ACC112 (cell line): ENCODE results near the gene DMRTB1.

Experiments used
- H2AFZ ChIP-seq: fragments of 200-600 bp; sonication (generic); one replicate; pipeline ENCODE4 v1.6.0; 2017; ENCODE audit warnings: antibody characterized with exemption, low read length; ENCODE audit not compliant: unreplicated experiment
- H3K27ac ChIP-seq: fragments of 200-600 bp; sonication (generic); 2 replicates; pipeline ENCODE4 v1.5.1; 2014; ENCODE audit warnings: low read depth, mild to moderate bottlenecking, antibody characterized with exemption, low read length, moderate library complexity
- H3K27me3 ChIP-seq: fragments of 200-600 bp; sonication (generic); 2 replicates; pipeline ENCODE4 v1.6.1; 2014; ENCODE audit warnings: mild to moderate bottlenecking, antibody characterized with exemption, low read length, moderate library complexity, mixed read lengths; ENCODE audit not compliant: insufficient read depth
- H3K36me3 ChIP-seq: fragments of 200-600 bp; sonication (generic); 2 replicates; pipeline ENCODE4 v1.6.1; 2016; ENCODE audit warnings: mild to moderate bottlenecking, antibody characterized with exemption, low read length, moderate library complexity, mixed read lengths; ENCODE audit not compliant: insufficient read depth
- H3K4me1 ChIP-seq: fragments of 200-600 bp; sonication (generic); one replicate; pipeline ENCODE4 v1.6.1; 2016; ENCODE audit warnings: low read length, mixed read lengths; ENCODE audit not compliant: insufficient read depth, unreplicated experiment, control insufficient read depth
- H3K4me3 ChIP-seq: fragments of 200-600 bp; sonication (generic); 2 replicates; pipeline ENCODE4 v1.5.1; 2014; ENCODE audit warnings: mild to moderate bottlenecking, low read depth, low read length
- H3K79me2 ChIP-seq: fragments of 200-600 bp; sonication (generic); one replicate; pipeline ENCODE4 v1.6.0; 2016; ENCODE audit warnings: low read length; ENCODE audit not compliant: control insufficient read depth, unreplicated experiment, insufficient read depth

The DMRTB1 gene

DNA sequence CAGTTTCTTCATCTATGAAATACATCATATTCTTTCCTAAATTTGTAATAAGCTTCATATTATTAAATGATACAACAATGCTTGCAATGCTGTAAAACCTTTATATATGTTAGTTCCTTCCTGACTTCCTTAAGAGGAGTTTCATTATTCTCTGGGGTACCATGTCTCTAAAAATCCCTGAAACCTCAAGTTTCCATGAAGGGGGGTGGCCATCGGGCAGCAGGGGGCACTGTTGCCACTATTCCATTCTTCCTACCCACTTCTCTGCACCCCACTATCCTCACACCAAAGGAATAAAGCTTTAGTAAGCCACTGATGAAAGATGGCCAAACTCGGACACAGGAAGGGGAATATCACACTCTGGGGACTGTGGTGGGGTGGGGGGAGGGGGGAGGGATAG, 9.0 kb upstream of the DMRTB1 start:
- H3K27me3 ChIP-seq: no peaks in the 10 kb centered on the region
- no peak overlapping the region for H2AFZ ChIP-seq
- no peak overlapping the region for H3K4me3 ChIP-seq
- no peaks in the 10 kb centered on the region for H3K36me3 ChIP-seq
- no peak overlapping the region for H3K27ac ChIP-seq
- H3K79me2 ChIP-seq: no peaks in the 10 kb centered on the region
- peaks cover 19% of the 10 kb centered on the region for H3K4me1 ChIP-seq

DNA sequence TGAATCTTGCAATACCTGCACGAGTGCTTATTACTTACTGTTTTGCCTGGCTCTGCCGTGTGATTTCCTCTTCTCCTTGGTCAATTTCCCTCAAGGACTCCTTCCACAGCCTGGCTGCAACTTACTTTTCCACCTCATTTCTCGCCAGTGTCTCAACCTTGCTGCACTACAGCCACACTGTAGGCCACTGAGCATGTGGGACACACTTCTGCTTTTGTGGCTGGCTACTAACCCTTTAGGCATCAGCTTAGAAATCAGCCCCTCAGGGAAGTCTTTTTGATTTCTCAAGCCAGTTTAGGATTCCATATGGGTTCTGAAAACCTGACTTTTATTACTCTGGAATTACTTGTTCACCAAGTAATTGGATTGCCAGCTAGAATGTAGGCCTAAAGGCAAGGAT, 5.2 kb upstream of the DMRTB1 start:
- Histone ChIP-seq H3K36me3 (no peaks in the 10 kb centered on the region), H3K4me1 (peaks cover 8% of the 10 kb centered on the region), H3K4me3 (no peak overlapping the region), H3K27ac (no peak overlapping the region), H3K79me2 (no peaks in the 10 kb centered on the region), H3K27me3 (no peaks in the 10 kb centered on the region), H2AFZ (no peak overlapping the region)

- Histone ChIP-seq H3K4me1 (no peaks in the 10 kb centered on the region), H3K27me3 (no peaks in the 10 kb centered on the region), H3K36me3 (no peaks in the 10 kb centered on the region), H2AFZ (no peak overlapping the region), H3K4me3 (no peak overlapping the region), H3K27ac (no peak overlapping the region), H3K79me2 (no peaks in the 10 kb centered on the region)
These were observed 3.7 kb upstream of the DMRTB1 start for GRCh38 chr1:53455364-53455991.

GRCh38 chr1:53458634-53459033, 565 bp upstream of the DMRTB1 start:
- Histone ChIP-seq H2AFZ (no peak overlapping the region), H3K4me1 (no peaks in the 10 kb centered on the region), H3K4me3 (no peak overlapping the region), H3K36me3 (no peaks in the 10 kb centered on the region), H3K79me2 (no peaks in the 10 kb centered on the region), H3K27me3 (no peaks in the 10 kb centered on the region), H3K27ac (no peak overlapping the region)

GRCh38 chr1:53460211-53460634, 1.0 kb downstream of the DMRTB1 start:
- Histone ChIP-seq H3K27ac (no peak overlapping the region), H3K36me3 (no peaks in the 10 kb centered on the region), H3K4me1 (no peaks in the 10 kb centered on the region), H3K4me3 (no peak overlapping the region), H3K27me3 (no peaks in the 10 kb centered on the region), H3K79me2 (no peaks in the 10 kb centered on the region), H2AFZ (no peak overlapping the region)

- Histone ChIP-seq H3K27ac (no peak overlapping the region), H3K4me3 (no peak overlapping the region), H2AFZ (no peak overlapping the region), H3K79me2 (no peaks in the 10 kb centered on the region), H3K27me3 (no peaks in the 10 kb centered on the region), H3K36me3 (no peaks in the 10 kb centered on the region), H3K4me1 (no peaks in the 10 kb centered on the region)
These were observed 1.6 kb downstream of the DMRTB1 start for GRCh38 chr1:53460666-53461322.

DNA sequence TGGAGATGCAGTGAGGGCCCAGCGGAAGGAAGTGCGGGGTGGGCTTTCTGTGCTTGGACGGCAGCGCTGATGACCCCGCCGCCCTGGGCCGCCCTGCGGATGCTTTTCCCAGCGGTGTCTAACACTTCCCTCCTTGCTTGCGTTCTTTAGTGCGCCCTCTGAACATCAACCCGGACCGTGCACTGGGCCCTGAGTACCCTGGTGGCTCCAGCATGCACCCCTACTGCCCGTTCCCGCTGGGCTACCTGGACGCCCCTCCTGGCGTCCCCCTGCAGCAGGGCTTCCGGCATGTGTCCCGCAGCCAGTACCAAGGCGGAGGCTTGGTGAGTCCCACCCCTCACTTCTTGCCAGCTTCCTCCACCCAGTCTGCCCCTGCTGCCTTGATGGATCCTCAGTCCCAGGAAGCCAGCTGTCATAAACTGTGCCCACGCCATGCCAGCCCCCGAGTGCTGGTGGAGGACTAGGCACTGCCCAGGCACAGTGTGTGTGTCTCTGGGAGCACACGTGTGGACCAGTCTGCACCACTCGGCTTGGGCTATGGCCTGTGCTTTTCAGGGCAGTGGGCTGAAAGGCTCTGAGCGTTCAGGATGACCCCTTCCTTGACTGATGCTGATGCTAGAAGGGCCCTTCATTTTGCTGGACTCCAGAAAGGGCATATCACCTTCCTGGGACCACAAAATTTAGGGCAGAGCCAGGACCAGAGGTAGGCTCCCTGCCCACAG, 2.3 kb downstream of the DMRTB1 start:
- H3K4me3 ChIP-seq: no peak overlapping the region
- H3K79me2 ChIP-seq: no peaks in the 10 kb centered on the region
- no peaks in the 10 kb centered on the region for H3K36me3 ChIP-seq
- no peaks in the 10 kb centered on the region for H3K4me1 ChIP-seq
- no peak overlapping the region for H3K27ac ChIP-seq
- no peak overlapping the region for H2AFZ ChIP-seq
- no peaks in the 10 kb centered on the region for H3K27me3 ChIP-seq

GRCh38 chr1:53462193-53462592, 3.0 kb downstream of the DMRTB1 start:
- Histone ChIP-seq H3K4me3 (no peak overlapping the region), H3K36me3 (no peaks in the 10 kb centered on the region), H3K79me2 (no peaks in the 10 kb centered on the region), H3K27me3 (no peaks in the 10 kb centered on the region), H3K4me1 (no peaks in the 10 kb centered on the region), H3K27ac (no peak overlapping the region), H2AFZ (no peak overlapping the region)

DNA sequence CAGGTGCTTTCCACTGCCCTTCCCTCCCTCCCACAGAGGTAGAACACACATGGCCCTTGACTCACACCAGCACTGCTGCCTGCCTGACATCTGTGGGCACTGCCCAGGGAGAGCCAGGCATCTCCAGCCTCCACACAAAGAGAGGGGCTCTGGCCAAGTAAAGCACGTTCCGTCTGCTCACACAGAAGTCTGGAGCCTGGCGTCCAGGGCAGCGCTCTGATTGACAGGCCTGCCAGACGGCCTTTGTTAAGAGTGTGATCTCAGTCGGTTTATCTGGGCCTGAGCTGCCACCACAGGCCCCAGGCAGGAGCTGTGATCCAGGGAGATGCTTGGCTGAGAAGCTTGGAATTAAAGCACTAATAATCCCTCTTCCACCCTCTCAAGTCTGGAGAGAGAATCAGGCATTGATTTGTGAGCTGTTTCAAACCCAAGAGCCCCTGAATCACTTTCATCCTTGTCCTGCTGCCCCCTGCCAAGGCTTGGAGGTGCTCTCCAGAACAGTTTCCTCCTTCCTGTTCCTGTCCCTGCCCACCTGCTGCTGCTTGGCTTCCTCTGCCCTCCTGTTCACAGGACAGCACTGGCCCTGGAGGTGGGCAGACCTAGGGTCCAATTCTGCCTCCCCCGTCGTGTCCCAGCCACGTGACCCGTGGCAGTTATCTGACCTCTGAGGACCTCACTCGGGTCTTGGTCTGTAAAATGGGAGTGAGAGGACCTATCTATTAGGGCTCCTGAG, 3.7 kb downstream of the DMRTB1 start:
- Histone ChIP-seq H3K27me3 (no peaks in the 10 kb centered on the region), H3K4me3 (no peak overlapping the region), H2AFZ (no peak overlapping the region), H3K27ac (no peak overlapping the region), H3K36me3 (no peaks in the 10 kb centered on the region), H3K4me1 (no peaks in the 10 kb centered on the region), H3K79me2 (no peaks in the 10 kb centered on the region)

DNA sequence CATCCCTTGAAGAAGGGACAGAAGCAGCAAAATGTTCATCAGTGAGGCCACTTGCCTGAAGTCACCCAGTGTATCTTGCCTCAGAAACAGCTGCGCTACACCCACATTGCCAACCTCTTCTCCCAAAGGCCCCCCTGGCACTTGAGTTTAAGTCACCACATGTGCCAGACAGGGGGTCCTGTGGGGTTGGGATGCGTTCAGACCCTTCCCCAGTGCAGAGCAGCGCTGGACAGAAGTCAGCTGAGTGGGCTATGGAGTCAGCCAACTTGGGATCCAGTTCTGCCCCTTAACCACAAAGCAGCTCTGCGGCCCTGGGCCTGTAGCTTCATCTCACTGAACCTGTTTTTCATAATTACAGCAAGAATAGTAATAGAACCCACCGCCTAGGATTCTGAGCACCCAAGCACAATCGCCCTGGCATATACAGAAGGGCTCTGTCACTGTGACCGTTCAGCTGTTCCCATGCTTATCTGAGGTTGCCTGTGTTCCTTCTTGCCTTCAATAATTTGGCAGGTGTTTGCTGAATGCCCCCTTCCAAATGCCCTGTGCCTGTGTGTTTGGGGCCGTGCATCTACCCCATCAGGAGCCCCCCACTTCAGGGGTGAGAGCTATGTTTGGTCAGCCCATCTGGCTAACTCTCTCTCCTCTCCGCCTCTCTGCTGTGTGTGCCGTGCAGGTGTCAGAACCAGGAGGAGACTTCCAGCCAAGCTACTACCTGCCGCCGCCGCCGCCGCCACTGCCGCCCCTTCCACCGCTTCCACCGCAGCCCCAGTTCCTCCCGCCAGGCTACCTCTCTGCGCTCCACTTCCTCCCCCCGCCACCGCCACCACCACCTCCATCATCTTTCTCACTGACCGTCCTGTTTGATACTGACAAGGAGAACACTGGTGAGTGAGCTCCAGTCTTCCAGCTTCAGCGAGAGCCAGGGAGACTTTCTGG, 5.0 kb downstream of the DMRTB1 start:
- H3K79me2 ChIP-seq: no peaks in the 10 kb centered on the region
- no peaks in the 10 kb centered on the region for H3K36me3 ChIP-seq
- no peaks in the 10 kb centered on the region for H3K27me3 ChIP-seq
- no peaks in the 10 kb centered on the region for H3K4me1 ChIP-seq
- H2AFZ ChIP-seq: no peak overlapping the region
- H3K4me3 ChIP-seq: no peak overlapping the region
- H3K27ac ChIP-seq: no peak overlapping the region
